HTERT RPE-1 (cell line): ENCODE measurements around the gene GAPDH.
"Not testable (repeated sequence)": the region's sequence is repeated elsewhere in the genome, so short reads cannot be mapped to it uniquely, and the experiment has no call there.

ENCODE experiments used
- in situ Hi-C: fragments of 300-500 bp; cut with MboI; formaldehyde crosslinking; loops from 4 replicates; pipeline ENCODE4 v1.14.3; 2020; ENCODE audit warnings: low sequenced_read_pairs

Gene GAPDH

DNA sequence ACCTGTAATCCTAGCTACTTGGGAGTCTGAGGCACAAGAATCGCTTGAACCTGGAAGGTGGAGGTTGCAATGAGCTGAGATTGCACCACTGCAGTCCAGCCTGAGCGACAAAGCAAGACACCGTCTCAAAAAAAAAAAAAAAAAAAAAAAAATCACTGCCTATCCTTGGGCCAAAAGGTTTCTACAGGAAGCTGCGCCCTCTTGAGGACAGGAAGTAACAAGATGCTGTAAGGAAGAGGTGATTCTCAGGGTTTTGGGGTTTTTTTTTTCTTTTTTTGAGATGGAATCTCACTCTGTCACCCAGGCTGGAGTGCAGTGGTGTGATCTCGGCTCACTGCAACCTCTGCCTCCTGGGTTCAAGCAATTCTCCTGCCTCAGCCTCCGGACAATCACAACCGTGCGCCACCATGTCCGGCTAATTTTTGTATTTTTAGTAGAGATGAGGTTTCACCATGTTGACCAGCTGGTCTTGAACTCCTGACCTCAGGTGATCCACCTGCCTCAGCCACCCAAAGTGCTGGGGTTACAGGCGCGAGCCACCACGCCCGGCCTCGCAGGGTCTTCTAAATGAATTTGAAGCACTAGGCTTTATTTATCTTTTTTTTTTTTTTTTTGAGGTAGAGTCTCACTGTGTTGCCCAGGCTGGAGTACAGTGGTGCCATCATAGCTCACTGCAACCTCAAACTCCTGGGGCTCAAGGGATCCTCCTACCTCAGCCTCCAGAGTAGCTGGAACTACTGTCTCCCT, 23.9 kb downstream of the GAPDH start:
- in situ Hi-C loops = not testable (repeated sequence)

DNA sequence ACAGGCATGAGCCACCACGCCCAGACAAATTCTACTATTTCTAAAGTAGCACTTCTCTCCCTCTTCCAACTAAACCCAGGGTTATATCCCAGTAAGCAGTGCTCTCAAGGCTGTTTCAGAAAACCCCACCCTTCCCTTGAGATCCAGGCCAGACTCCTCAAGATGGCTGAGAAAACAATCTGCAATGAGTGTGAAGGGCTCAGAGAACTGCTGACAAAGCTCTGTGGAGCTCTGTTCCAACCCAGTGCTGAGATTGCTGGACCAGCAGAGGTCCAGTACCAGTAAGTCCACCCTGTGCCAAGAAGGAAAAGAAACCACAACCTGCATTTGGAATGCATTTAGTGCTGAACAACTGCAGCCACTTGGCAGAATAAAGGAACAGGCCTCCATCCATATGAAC, 25.2 kb downstream of the GAPDH start:
- in situ Hi-C loops = no loop called here

DNA sequence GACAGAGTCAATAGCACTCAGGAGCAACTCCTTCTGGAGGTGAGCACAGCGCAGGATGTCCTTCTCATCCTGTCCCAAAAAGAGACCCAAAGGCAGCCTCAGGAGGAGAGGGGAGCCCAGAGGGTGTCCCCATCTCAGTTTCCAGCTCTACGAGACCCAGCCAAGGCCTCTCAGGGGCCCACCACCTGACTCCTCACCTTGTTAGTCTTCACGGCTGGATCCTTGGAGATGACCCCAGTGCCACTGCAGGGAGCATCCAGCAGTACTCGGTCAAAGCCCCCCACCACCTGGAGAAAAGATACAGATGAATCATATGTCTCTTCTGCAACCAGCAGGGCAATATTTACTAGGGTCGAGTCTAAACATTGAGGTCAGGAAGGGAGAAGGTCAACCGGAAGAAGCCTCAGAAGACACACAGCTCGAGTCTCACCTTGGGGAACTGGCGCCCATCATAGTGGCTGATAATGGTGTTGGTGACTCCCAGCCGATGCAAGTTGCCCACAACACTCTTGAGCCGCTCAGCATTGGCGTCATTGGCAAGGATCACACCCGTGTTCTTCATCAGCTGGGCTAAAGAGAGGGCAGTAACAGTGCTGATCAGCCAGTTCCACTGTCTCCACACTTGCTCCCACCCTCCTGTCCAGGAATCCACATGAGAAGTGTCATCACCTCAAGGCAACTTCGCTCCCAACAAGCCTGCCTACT, 26.3 kb downstream of the GAPDH start:
- in situ Hi-C loops = no loop called here

DNA sequence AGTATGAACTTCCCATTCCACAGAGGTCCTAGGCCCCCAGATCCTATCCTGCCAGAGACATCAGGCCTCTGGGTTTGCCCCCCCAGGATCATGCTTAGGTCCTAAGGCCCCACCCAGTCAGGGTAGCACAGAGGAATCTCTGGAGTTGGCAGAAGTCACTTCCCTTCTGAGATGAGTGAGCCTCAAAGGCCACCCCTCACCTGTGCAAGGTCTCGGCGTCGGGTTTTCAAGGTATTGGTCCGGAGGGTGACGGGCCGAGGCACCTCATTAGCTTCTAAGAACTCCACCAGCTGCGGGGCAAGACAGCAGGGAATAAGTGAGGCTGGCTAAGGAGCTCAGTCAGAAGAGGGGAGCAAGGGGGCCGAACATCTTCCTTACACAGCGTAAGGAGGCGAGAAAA, 28.6 kb downstream of the GAPDH start:
- in situ Hi-C loops = no loop called here

DNA sequence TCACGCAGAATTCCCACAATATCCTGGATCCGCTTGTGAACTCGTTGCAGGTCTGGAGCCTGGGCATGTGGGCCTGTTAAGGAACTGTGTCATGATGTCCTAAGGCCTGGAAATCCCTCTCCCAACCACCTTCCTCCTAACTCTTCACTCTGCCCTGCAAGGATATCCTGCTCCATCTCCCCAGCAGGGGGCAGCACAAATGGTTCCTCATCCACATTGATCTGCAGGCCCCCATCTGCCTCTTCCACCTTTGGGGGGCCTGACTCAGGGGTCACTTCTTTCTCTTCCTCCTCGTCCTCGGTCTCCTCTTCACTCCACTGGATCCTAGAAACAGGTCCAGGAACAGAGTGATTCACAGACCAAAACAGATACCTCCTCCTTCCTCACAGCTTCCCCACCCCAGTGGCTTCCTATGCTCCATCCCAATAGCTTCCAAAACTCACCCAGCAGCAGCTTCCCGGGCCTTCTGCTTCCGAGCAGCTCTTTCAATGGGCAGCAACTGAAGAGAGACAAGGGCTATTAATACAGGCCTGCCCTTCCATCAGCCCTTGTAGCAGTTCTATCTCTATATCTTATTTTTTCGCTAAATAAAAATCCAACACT, 29.2 kb downstream of the GAPDH start:
- in situ Hi-C loops = no loop called here

DNA sequence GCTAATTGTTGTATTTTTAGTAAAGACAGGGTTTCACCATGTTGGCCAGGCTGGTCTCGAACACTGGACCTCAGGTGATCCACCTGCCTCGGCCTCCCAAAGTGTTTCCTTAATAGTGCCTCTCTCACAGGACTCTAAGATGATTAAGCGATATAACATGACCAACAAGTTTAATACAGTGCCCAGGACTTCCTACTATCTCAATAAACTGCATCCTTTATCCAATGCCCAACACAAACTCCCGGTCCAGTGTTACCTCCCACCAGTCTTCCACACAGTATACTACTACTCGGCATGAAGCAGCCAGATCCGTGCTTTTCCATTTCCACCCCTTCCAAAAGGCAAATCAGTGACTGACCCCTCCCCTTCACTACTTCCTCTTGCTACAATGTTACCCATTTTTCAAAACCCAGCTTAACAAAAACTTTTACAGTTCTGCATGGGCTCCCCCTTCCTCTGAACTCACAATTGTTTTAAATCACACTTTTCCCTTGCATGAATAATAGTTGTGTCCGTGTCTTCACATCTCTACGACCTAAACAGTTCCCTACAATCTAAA, 32.9 kb downstream of the GAPDH start:
- in situ Hi-C loops = no loop called here

DNA sequence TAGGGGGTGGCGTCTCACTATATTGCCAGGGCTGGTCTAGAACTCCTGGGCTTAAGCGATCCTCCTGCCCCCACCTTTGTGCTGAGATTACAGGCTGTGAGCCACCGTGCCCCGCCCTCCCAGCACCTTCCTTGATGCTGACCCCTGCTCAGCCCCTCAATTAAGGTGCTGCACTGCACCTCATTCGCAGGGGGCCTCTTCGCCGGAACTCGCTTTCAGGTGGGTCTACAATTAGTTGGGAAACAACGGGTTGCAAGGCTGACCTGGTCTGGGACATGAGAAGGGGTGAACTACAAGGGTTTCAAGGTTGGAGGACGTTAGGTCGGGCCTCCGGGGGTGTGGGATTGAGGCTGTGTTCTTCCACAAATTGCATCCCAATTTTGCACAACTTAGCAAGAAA, 35.0 kb downstream of the GAPDH start:
- in situ Hi-C loops = no loop called here

DNA sequence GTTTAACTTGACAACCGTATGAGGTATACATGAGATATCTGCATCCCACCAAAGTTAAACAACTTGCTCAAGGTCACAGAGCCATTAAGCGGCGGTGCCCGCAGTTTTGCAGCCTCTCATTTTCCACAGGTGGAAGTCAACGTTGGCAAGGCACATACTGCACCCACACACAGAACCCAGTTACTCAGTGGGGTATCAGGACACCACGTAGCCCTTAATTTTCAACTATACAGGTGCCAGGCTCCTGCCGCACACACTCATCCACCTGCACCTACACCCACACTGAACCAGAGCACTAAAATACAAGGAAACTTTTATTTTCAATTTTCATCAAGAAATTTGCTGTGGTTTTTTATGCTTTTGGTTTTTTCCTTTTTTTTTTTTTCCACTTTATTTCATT, 35.5 kb downstream of the GAPDH start:
- in situ Hi-C loops = no loop called here

DNA sequence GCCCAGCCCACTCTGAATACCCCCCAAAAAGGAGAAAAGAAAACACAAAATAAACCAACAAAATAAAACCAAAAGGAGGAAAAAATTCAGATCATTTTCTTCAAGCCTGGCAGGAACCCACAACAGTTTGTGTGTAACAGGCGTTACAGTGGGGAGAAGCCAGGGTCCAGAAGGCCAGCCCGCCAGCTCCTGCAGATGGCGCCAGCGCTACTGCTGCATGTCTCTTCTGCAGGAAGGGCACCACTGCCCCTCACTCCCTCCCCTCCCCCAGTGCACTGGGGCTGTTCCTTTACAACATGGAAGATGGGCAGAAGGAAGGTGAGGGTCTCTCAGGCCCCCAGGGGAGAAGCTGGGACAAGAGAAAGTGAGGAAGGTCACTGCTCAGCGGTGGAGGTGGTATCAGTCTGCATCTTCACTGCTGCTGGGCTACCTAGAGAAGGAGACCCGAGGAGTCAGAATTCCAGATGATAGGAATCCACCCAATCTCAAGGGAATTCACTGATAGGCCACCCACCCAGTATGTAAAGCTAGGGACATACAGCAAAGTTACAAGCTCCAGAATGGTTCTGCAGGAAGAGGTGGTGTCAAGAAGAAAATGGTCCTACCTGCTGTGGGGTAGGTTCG, 36.1 kb downstream of the GAPDH start:
- in situ Hi-C loops = no loop called here

DNA sequence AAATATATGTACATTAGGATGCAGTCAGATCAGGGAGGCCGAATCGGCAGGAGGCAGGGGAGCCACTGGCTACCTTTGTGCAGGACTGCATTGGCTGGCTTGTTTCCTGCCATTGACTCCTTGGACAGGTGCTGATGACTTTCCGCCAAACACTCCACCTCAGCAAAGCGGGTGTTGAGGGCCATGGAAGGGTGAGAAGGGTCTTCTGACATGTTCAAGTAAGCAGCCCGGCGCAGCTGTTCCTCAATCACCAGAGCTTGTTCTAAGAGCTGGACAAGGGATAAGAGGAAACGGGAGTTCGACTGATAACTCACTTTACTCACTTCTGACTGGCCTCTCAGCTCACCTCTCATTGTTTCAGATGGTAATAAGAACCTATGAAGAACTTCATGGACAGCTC, 38.7 kb downstream of the GAPDH start:
- in situ Hi-C loops = no loop called here

DNA sequence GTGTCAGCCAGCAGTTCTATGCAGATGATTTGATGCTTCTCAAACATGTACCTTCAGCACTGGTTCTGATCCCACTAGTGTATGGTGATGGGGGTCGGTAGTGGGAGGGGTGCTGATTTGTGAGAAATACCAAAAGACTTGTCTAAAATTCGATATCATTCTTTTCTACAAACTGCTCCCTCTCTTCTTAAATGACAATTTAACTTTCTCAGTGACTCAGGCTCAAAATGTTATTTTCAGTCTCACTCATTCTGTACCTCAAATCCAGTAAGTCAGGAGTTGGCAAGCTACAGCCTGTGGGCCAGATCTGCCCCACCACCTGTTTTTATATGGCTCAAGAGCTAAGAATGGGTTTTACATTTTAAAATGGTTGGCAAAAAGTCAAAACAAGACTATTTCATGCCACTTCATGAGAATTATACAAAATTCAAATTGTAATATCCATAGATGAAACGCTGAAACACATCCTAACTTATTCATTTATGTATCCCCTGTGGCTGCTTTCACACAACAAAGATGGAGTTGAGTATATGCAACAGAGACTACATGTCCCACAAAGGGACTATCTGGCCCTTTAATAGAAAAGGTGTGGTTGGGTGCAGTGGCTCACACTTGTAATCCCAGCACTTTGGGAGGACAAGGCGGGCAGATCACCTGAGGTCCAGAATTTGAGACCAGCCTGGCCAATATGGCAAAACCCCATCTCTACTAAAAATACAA, 40.4 kb downstream of the GAPDH start:
- in situ Hi-C loops = no loop called here

DNA sequence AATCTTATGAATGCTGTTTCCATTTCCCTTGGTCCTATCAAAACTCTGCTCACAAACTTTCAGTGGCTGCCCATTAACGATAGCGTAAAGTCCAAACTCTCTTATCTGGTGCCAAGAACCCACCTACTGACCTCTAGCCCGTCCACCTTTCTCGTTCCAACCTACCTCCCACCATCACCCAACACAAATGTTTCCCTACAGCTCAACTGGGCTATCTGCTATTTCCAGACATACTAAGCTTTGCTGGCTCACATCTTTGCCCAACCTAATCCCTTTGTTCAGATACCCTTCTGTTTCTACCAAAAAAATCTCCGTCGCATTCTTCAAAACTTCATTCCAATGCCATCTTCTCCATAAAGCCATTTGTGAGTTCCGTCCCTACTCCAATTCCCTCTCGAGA, 41.3 kb downstream of the GAPDH start:
- in situ Hi-C loops = no loop called here

DNA sequence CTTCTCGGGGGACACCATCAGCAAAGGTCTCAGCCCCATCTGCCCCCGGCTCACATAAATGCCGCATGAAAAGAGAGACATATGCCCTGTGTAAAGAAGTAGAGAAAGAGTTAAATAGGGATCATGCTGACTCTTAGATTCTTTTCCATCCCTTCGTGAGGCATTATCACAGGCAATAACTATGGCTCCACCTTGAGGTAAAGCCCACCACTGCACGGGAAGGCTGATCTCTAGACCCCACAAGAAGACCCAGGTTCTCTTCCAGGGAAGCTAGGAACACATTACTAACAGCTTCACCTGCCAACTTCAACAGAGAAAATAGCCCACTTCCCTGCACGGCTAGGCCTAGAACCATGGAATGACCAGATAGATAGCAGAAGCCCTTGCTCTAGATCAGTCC, 47.9 kb downstream of the GAPDH start:
- in situ Hi-C loops = no loop called here

DNA sequence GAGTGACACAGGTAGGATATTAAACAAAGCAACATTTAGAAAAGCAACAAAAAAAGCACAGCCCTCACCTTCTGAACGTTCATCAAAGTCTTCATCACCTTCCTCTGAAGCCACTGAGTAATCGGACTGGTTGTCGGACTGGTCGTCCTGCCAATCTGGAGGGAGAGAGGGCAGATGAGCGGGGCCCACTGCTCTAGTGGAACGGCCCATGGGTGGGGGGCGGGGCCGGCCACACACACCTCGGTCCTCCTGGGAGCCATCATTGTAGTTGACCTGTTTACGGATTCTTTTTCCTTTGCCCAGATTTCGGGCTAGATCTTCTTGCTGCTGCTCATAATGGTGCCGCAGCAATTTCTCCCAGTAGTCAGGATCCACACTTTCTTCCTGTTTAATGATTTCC, 48.6 kb downstream of the GAPDH start:
- in situ Hi-C loops = no loop called here

DNA sequence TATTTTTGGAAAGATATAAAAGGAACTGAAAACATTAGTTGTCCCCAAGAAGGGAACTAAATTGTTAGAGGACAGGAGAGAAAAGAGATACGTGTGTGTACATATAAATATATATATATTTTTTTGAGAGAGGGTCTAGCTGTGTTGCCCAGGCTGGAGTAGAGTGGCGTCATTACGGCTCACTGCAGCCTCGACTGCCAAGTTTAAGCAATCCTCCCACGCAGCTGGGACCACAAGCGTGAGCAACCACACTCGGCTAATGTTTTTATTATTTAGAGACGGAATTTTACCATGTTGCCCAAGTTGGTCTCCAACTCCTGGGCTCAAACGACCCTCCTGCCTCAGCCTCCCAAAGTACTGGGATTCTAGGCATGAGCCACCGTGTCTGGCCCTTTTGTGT, 50.0 kb downstream of the GAPDH start:
- in situ Hi-C loops = no loop called here

DNA sequence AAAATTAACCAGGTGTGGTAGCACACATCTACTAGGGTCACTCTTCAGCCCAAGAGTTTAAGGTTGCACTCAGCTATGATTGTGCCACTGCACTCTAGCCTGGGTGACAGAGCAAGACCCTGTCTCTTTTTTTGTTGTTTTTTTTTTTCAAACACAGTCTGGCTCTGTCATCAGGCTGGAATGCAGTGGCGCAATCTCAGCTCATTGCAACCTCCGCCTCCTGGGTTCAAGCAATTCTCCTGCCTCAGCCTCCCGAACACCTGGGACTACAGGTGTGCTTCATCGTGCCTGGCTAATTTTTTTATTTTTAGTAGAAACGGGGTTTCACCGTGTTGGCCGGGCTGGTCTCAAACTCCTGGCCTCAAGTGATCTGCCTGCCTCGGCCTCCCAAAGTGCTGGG, 52.3 kb downstream of the GAPDH start:
- in situ Hi-C loops = not testable (repeated sequence)
